HG02588 (cell line): Measurements from ENCODE around the gene CACNA1H.
"Not testable (repeated sequence)": the region's sequence is repeated elsewhere in the genome, so short reads cannot be mapped to it uniquely, and the experiment has no call there.

Source experiments
- ATAC-seq: cut with Tn5 transposase; IDR thresholded peaks from one replicate; pipeline ENCODE4 v1.9.1; 2021; ENCODE audit warnings: mild to moderate bottlenecking, moderate library complexity; ENCODE audit not compliant: unreplicated experiment

CACNA1H gene

DNA sequence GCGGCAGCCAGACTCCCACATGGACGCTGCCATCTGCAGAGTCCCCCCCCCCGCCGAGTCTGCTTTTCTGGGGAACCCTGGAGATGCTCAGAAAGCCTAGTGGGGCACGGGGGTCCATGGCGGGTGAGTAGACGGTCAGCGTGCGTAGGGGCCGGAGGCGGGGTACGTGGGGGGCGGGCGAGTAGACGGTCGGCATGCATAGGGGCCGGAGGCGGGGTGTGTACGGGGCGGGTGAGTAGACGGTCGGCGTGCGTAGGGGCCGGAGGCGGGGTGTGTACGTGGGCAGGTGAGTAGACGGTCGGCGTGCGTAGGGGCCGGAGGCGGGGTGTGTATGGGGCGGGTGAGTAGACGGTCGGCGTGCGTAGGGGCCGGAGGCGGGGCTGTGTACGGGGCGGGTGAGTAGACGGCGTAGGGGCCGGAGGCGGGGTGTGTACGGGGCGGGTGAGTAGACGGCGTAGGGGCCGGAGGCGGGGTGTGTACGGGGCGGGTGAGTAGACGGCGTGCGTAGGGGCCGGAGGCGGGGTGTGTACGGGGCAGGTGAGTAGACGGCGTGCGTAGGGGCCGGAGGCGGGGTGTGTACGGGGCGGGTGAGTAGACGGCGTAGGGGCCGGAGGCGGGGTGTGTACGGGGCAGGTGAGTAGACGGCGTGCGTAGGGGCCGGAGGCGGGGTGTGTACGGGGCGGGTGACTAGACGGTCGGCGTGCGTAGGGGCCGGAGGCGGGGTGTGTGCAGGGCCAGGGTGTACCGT is 32.7 kb downstream of the CACNA1H start:
- ATAC-seq, result not testable (repeated sequence)

DNA sequence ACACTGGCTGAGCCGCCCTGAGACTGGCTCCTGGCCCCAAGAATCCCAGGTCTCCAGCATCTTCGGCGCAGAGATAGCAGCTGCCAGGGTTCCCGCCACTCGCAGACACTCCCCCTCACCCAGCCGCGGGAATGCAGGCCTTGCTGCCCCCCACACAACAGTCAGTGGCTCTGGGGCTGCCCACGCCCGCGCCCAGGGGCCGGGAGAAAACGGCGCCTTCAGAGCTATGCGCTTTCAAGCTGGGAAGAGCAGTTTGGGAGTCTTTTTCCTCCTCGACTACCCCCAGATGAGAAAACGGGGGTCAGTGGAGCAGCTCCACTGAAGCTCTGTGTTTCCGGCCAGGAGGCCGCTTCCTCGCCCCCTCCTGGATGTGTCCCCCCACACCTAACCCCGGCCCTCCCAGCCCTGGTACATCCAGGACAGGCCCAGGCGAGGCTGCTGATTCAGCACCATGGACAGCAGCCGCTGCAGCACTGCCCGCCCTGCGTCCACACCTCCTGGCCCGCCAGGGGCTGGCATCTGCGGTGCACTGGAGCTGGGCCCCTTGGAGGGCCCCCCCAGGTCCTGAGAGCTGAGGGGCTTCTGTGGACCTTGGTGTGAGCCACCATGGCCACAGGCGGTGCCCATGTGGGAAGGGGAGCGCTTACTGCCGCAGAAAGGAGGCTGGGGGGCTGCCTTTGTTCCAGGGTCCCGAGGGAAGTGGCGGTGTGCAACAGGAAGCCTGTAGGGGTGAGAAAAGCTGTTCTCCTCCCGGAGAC is 35.7 kb downstream of the CACNA1H start:
- no peak for ATAC-seq

DNA sequence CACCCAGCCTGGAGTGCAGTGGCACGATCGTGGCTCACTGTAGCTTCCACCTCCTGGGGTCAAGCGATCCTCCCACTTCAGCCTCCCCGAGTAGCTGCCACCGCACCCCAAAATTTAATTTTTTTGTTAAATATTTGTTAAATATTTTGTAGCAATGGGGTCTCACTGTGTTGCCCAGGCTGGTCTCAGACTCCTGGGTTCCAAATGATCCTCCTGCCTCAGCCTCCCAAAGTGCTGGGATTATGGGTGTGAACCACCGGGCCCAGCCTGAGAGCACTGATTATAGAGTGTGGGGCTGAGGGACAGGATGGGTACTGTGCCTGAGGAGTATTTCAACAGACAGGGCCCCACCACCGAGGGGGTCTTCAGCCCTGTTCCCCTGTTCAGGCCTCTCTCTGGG is 36.5 kb downstream of the CACNA1H start:
- ATAC-seq, result no peak

DNA sequence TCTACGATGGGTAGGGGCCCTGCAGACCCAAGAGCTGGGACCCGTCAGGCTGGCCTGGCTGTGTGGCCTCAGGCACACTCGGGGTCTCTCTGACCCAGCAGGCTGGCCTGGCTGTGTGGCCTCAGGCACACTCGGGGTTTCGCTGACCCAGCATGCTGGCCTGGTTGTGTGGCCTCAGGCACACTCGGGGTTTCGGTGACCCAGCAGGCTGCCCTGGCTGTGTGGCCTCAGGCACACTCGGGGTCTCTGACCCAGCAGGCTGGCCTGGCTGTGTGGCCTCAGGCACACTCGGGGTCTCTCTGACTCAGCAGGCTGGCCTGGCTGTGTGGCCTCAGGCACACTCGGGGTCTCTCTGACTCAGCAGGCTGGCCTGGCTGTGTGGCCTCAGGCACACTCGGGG is 37.9 kb downstream of the CACNA1H start:
- not testable (repeated sequence) for ATAC-seq

DNA sequence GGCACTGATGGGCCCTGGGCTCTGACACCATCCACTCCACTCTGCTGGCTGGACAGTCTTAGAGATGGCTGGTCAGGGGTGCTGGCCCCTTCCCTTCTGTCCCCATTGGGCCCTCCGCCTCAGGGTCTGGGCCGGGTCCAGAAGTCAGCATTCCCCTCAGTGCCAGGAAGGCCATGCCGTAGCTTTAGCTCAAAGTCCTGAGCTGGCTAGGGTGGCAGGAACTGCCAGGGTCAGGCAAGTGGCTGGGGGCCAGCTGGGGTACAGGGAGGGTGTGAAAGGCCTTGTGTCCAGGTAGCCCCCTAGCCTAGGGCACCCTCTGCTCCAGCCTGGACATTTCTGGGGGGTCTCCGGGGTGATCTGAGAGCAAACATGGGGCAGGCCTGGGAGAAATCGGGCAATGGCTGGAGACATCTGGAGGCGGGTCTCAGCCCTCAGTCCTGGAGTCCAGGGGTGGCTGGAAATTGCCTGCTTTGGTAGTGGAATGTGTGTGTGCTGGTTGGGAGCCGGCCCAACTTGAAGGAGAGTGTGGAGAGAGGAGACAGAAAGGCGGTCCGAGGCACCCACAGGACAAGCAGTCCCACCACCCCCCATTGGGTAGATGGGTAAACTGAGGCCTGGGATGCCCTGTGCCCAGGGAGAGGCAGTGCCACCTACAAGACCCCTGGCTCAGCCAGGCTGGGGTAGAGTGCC is 39.6 kb downstream of the CACNA1H start:
- ATAC-seq, result no peak

DNA sequence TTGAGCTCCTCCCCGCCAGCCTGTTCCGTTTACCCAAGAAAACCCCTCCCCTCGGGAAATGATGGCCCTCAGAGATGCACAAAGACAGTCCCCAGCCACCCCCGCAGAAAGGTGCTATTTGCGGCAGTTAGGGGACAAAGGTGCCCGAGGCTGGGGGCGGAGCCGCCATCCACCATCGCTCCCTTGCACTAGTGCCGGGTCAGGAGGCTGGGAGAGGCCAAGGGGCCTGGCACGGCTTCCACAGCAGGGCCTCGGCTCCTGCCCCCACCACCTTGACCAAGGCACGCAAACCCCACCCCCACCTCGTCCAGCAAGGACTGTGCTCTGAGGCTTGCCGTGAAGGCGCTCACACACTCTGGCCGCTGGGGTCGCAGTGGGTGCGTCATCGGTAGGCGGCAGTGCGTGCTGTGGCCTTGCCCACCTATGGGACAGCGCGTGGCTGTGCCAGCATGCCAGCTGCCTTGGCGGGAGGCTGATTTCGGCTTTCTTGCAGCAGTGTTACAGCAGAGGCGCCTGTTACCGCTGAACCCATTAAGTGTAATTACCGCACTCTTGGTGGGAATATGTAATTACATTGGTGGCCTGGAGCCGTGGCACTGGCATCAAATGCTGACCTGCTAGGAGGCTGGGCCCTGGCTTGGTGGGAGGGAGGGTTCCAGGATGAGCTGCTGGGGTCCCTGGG is 40.4 kb downstream of the CACNA1H start:
- no peak for ATAC-seq

DNA sequence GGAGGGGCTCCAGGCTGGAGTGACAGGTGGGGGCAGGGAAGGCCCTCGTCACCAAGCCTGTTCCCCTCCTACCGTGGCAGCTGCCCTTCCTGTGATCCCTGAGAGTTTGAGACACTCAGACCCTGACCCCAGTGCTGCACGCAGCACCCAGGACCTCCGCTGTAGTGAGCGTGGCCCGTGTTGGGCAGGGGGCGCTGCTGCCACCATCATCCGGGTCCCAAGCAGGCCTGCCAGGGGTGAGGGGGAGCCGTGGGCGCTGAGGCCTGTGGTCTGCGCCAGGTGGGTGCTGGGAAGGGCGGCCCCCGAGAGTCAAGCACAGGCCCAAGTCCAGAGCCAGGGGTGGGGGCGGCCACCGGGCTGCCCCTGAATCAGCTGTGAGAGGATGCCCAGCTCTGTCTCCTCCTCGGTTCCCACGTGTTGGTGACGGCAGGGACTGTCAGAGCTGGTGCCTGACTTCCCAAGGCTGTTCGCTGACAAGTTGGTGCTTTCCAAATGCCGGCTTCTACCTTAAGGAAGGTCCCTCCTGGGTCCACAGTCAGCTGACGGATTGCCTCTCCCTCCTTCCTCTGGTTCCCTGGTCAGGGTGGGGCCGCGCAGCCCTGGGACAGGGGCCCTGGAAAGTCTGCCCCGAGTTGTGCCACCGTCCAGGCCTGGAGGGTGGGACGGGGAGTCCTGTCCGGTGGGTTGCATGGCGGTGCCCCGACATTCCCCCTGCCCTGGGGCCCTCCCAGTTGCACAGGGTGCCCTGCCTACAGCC is 41.1 kb downstream of the CACNA1H start:
- ATAC-seq, result no peak

DNA sequence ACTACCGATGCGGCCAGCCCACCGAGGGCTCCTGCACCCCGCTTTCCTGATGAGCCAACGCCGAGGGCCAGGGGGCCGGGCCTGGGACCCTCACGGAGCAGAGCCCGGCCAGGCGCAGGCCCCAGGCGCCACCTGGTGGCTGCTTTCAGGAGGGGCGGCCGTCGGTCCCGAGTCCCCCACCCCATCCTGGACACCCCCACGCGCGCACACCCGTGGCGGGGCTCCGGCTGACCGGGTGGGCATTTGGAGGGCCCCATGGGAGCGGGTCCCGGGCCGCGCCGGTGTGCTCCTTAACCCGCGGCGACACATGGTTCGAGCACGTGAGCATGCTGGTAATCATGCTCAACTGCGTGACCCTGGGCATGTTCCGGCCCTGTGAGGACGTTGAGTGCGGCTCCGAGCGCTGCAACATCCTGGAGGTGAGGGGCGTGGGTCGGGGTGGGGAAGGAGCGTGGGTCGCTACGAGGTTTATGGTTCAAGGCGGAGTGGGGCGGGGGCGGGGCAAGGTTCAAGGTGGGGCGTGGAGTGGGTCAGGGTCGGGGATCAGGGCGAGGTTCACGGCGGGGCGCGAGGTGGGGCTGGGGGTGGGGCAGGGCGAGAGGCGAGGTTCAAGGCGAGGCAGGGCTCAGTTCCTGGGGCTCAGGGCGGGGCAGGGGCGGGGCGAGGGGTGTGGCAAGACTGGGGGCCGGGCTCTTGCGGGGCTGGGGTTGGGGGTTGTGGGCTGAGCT is 41.9 kb downstream of the CACNA1H start:
- no peak for ATAC-seq

DNA sequence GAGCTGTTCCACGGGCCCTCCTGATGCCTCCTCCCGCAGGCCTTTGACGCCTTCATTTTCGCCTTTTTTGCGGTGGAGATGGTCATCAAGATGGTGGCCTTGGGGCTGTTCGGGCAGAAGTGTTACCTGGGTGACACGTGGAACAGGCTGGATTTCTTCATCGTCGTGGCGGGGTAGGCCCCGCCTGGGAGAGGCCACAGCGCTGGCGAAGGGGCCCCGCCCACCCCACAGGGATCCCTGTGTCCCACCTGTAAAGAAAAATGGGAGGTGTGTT is 42.4 kb downstream of the CACNA1H start:
- ATAC-seq, result no peak

DNA sequence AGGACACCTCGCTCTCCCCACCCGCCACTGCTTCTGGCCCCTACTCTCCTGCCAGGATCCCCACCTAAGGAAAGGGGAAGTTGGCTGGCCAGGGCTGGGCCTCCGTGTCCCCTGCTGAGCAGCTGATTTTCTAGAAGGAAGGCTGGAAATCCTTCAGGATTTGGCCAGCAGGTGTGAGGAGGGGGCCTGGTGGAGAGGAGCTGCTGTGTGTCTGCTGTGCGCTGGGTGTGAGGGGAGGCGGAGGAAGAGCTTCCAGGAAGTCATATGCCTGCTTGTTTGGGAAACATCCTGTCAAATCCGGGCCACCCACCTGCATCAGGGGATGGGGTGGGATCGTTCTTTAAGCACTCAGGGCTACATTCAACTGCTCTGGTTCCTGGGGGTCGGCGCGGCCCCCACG is 43.6 kb downstream of the CACNA1H start:
- ATAC-seq, result no peak

DNA sequence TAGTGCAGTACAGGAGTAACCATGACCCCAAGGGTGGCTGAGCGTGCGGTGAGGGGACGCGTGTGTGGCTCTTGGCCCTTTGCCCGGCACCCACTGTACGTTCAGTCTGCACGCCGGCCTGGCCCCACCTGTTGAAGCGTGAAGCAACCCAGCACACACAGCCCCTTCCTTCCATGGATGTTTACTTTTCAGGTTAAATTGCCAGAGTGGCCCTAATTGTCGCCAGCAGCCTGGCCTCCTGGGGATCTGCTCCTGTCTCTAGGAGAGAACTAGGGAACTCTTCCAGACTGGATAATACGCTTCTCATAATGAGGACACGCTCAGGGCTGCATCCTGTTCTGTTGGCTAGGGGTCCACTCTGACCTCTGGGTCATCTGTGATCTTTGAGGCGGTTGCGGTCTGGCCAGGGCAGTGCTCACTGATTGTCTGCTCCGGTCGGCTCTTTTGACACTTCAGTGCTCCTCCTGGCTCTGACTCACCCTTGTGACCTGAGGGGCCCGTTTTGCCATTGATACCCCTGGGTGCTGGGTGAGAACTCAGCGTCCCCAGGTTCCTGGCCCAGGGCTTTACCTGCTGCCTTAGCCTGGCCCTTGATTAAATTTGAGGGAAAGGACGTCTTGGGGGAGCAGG is 44.4 kb downstream of the CACNA1H start:
- no peak for ATAC-seq

DNA sequence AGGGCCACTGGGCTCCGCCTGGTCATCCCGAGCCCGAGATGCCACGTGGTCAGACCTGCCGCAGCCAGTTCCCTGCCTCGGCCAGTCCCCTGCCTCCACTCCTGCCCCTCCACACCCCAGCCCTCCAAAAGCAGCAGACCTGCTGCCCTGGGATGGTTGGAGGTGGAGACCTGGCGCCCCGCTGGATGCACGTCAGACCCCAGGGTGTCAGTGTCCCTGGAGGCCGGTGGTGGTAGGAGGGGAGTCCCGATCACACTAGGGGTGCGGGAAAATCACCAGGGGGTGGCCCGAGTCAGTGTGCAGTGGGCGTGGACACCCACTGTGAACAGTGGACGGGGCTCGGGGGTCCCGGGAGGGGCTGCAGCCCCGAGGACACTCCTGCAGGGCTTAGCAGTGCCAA is 45.3 kb downstream of the CACNA1H start:
- ATAC-seq, result no peak

DNA sequence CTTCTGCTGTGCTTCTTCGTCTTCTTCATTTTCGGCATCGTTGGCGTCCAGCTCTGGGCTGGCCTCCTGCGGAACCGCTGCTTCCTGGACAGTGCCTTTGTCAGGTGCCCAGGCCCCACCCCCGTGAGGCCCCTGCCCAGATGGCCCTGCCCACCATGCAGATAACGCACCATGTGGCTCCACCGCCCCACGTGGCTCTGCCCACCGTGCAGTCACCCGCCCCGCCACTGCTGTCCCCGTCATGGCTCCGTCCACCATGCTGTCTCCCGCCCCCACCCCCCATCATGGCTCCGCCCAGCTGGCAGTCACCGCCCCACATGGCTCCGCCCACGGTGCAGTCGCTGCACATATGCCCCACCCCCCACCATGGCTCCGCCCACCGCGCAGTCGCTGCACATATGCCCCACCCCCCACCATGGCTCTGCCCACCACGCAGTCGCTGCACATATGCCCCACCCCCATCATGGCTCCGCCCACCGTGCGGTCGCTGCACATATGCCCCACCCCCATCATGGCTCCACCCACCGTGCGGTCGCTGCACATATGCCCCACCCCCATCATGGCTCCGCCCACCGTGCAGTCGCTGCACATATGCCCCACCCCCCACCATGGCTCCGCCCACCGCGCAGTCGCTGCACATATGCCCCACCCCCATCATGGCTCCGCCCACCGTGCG is 45.9 kb downstream of the CACNA1H start:
- ATAC-seq, result not testable (repeated sequence)

DNA sequence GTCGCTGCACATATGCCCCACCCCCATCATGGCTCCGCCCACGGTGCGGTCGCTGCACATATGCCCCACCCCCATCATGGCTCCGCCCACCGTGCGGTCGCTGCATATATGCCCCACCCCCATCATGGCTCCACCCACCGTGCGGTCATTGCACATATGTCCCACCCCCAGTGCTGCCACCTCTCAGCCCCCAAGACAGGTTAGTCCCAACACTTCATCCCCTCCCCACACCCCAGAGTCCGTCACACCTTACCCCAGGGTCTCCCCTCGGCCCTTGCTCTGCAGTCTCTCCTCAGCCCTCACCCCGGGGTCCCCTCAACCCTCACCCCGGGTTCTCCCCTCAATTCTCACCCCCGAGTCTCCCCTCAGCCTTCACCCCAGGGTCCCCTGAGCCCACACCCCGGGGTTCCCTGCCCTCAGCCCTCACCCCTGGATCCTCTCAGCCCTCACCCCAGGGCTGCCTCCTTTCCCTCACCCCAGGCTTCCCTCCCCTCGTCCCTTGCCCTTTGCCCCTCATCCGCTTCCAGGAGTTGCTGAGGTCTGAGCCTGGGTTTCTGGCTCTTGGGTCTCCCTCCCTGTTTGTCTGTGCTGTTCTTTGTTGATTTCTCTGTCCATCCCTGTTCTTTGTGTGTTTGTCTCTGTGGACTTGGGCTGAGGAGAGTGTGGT is 46.6 kb downstream of the CACNA1H start:
- ATAC-seq, result no peak

DNA sequence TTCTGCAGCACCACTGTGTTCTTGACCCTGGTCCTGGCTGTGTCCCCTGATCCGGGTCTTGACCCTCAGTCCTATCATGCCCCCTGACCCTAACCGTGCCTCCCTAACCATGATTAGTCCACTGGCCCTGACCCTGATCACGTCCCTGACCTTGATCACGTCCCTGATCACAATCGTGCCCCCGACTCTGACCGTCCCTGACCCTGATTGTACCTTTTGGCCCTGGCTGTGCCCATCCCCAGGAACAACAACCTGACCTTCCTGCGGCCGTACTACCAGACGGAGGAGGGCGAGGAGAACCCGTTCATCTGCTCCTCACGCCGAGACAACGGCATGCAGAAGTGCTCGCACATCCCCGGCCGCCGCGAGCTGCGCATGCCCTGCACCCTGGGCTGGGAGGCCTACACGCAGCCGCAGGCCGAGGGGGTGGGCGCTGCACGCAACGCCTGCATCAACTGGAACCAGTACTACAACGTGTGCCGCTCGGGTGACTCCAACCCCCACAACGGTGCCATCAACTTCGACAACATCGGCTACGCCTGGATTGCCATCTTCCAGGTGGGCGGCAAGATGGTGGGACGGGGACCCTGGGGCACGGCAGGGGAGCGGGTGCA is 47.2 kb downstream of the CACNA1H start:
- ATAC-seq, result no peak

DNA sequence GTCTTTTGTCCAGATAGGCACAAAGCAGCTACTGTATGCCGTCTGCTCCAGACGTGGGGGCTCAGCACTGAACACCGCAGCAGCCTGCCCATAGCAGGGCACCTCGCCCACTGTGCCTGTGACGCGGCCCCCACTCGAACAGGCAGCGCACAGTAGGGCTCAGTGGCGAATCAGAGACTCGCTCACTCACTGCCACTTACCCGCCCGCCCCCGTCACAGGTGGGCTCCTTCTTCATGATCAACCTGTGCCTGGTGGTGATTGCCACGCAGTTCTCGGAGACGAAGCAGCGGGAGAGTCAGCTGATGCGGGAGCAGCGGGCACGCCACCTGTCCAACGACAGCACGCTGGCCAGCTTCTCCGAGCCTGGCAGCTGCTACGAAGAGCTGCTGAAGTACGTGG is 48.5 kb downstream of the CACNA1H start:
- no peak for ATAC-seq

DNA sequence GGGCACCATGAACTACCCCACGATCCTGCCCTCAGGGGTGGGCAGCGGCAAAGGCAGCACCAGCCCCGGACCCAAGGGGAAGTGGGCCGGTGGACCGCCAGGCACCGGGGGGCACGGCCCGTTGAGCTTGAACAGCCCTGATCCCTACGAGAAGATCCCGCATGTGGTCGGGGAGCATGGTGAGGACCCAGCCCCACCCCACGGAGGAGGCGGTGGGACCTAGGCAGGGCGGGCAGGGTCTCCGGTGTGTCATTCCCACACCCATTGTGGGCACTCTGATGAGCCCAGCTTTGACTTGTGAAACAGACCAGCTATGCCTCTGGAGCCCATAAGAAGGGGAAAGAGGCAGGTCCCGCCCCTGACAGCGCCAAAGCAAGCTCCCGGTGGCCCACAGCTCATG is 49.4 kb downstream of the CACNA1H start:
- no peak for ATAC-seq

DNA sequence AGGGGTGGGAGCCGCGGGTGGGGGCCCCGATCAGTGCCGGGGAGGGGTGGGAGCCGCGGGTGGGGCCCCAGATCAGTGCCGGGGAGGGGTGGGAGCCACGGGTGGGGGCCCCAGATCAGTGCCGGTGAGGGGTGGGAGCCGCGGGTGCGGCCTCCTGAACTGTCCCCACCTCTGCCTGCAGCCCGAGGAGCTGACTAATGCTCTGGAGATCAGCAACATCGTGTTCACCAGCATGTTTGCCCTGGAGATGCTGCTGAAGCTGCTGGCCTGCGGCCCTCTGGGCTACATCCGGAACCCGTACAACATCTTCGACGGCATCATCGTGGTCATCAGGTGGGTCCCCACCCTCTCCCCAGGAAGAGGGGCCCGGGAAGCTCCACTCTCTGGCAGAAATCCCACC is 52.0 kb downstream of the CACNA1H start:
- no peak for ATAC-seq
